PFSK-1 (cell line): ENCODE measurements around the gene CD79B.

Source experiments
- FOXP2 ChIP-seq: optimal IDR thresholded peaks from 2 replicates; pipeline ENCODE3; 2011; ENCODE audit warnings: borderline replicate concordance, control low read depth, inconsistent platforms; ENCODE audit not compliant: insufficient read depth; ENCODE audit errors: extremely low read length, extremely low read depth
- POLR2AphosphoS5 ChIP-seq: IDR thresholded peaks from 2 replicates; pipeline ENCODE4 v1.6.1; 2012; ENCODE audit warnings: low read depth, mild to moderate bottlenecking, control low read depth, low read length, moderate library complexity
- SIN3A ChIP-seq: IDR thresholded peaks from 2 replicates; pipeline ENCODE4 v1.6.1; 2012; ENCODE audit warnings: mild to moderate bottlenecking, low read length, moderate library complexity, borderline replicate concordance; ENCODE audit not compliant: insufficient read depth
- TAF1 ChIP-seq: IDR thresholded peaks from 2 replicates; pipeline ENCODE4 v1.6.1; 2012; ENCODE audit warnings: low read length, control low read depth, borderline replicate concordance; ENCODE audit not compliant: insufficient read depth
- TF ChIP-seq, protein P1 (sequence below), 2 experiments: IDR thresholded peaks; 2 replicates each; pipeline versions ENCODE4 v1.6.1 to v1.8.0; 2011 to 2012; ENCODE audit warnings: low read depth in 2 of 2, low read length in 2 of 2, control low read depth in 1 of 2, inconsistent platforms in 1 of 2, mild to moderate bottlenecking in 1 of 2, moderate library complexity in 1 of 2; ENCODE audit not compliant: insufficient read depth in 1 of 2

The CD79B gene

GRCh38 chr17:63966646-63967264 is 34.6 kb upstream of the CD79B start:
- no peak for TF ChIP-seq POLR2AphosphoS5
- no peak for TF ChIP-seq SIN3A
- no peak for TF ChIP-seq TAF1
- no peak for TF ChIP-seq FOXP2
- TF ChIP-seq, protein P1, sequence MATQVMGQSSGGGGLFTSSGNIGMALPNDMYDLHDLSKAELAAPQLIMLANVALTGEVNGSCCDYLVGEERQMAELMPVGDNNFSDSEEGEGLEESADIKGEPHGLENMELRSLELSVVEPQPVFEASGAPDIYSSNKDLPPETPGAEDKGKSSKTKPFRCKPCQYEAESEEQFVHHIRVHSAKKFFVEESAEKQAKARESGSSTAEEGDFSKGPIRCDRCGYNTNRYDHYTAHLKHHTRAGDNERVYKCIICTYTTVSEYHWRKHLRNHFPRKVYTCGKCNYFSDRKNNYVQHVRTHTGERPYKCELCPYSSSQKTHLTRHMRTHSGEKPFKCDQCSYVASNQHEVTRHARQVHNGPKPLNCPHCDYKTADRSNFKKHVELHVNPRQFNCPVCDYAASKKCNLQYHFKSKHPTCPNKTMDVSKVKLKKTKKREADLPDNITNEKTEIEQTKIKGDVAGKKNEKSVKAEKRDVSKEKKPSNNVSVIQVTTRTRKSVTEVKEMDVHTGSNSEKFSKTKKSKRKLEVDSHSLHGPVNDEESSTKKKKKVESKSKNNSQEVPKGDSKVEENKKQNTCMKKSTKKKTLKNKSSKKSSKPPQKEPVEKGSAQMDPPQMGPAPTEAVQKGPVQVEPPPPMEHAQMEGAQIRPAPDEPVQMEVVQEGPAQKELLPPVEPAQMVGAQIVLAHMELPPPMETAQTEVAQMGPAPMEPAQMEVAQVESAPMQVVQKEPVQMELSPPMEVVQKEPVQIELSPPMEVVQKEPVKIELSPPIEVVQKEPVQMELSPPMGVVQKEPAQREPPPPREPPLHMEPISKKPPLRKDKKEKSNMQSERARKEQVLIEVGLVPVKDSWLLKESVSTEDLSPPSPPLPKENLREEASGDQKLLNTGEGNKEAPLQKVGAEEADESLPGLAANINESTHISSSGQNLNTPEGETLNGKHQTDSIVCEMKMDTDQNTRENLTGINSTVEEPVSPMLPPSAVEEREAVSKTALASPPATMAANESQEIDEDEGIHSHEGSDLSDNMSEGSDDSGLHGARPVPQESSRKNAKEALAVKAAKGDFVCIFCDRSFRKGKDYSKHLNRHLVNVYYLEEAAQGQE (IDR thresholded peaks at IDR 0.05; ENCODE audit: insufficient read depth in 1 of 2, low read depth in 2 of 2, low read length in 2 of 2), result no peak

GRCh38 chr17:63963123-63963522 is 31.0 kb upstream of the CD79B start:
- TF ChIP-seq TAF1, result no peak
- no peak for TF ChIP-seq FOXP2
- TF ChIP-seq SIN3A, result no peak
- TF ChIP-seq, protein P1 (IDR thresholded peaks at IDR 0.05; ENCODE audit: insufficient read depth in 1 of 2, low read depth in 2 of 2, low read length in 2 of 2), result no peak
- no peak for TF ChIP-seq POLR2AphosphoS5

DNA sequence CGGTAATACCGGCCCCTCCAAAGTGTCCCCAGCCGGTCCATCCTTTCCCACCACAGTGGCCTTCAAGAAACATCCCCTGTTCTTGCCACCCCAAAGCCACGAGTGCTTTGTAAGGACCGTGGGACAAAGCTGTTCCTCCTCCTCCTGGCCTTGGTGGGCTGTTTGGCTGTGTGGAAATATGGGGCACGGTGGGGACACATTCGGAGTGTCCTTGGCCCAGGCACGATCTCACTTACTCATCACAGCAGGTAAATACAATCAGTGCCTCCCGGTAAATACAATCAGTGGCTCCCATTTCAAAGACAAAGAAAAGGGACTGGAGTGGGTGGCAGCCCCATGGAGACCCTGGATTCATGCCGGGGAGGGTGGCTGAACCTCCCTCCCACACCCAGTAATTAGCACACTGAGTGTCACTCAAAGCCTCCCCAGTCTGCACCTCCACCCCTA is 30.2 kb upstream of the CD79B start:
- TF ChIP-seq SIN3A, result no peak
- TF ChIP-seq TAF1, result no peak

DNA sequence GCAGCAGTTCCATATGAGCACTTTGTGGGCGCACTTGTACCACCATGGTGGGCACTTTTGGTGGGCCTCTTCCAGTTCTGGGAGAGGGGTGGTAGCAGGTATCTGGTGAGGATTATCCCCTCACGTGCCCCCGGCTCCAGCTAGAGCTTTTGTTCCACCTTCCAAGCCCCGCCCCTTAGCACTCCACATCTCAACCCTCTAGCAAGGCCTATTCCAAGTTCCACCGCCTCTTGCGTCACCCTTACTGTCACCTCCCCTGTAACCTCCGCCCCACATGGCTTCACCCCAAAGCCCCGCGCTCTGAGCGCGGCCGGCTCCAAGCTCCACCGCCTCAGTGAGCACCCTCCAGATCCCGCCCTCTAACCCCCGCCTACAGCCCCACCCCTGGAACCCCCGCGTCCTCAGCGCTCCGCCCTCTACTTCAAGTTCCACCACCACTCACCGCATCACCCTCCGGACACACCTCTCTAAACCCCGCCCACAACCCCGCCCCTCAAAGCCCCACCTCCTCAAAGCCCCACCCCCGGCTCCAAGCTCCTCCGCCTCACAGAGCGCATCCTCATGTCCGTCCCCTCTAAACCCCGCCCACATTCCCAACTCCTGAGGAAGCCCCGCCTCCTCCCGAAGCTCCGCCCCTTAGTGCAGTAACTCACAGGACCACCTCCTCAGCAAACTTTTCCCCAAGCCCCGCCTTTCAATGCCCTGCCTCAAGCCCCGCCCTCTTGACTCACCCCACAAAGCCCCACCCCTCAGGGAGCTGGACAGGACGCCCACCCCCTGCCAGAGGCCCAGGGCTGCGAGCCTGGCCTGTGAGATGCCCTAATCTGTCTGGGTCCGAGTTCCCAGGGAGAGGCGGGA is 29.5 kb upstream of the CD79B start:
- TF ChIP-seq POLR2AphosphoS5 (no peak), SIN3A (no peak)

DNA sequence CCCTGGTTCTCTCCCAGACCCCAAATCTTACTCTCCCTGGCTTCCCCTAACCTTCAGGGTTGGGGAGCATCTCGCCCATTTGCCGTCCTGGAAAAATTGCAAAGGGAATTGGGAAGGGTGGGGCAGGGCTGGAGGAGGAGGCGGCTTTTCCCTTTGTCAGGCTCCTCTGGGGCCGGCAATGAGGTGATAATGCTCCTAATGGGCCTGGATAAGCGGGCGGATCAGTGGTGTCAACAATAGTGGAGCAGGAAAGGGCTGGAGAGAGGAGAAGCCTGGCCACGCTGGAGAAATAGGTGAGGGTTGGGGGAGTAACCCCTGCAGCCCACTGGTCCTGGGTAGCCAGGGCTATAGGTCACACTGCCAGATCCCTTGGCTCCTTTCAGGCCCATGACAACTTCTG is 28.3 kb upstream of the CD79B start:
- TF ChIP-seq POLR2AphosphoS5, result no peak
- TF ChIP-seq TAF1, result no peak
- TF ChIP-seq FOXP2, result no peak
- TF ChIP-seq, protein P1 (IDR thresholded peaks at IDR 0.05; ENCODE audit: insufficient read depth in 1 of 2, low read depth in 2 of 2, low read length in 2 of 2), result no peak
- TF ChIP-seq SIN3A, result no peak

GRCh38 chr17:63960006-63960405 is 27.9 kb upstream of the CD79B start:
- TF ChIP-seq TAF1 (no peak), SIN3A (no peak)
- TF ChIP-seq, protein P1 (IDR thresholded peaks at IDR 0.05; ENCODE audit: insufficient read depth in 1 of 2, low read depth in 2 of 2, low read length in 2 of 2), result no peak
